Thoracic aorta (tissue), 2 donors: Measurements from ENCODE around the gene ATP13A4. TPM values are rescaled to one million over a fixed set of nuclear protein-coding genes. Genes with fewer than 3 reads are reported as not detected.

Source experiments
- ATAC-seq: fragments of 150-250 bp; one replicate; pipeline ENCODE4 v1.8.0; 2017; ENCODE audit warnings: low read depth; ENCODE audit not compliant: insufficient number of reproducible peaks, low FRiP score
- DNase-seq: peaks from one replicate; pipeline ENCODE4 v3.0.0-alpha.2; 2020; ENCODE audit warnings: low spot score
- H3K27ac ChIP-seq, 2 donors: fragments of 200-600 bp; sonication (generic); 1 replicate in 1 of 2; 2 replicates in 1 of 2; pipeline ENCODE4 v1.5.1; 2016; ENCODE audit warnings: mild to moderate bottlenecking in 2 of 2, moderate library complexity in 2 of 2
- H3K27me3 ChIP-seq: fragments of 200-600 bp; sonication (generic); replicated peaks from 2 replicates; pipeline ENCODE4 v1.6.0; 2016; ENCODE audit warnings: mild to moderate bottlenecking; ENCODE audit not compliant: insufficient read depth
- H3K36me3 ChIP-seq: fragments of 200-600 bp; sonication (generic); one replicate; pipeline ENCODE4 v1.5.1; 2016
- H3K4me1 ChIP-seq, 2 donors: fragments of 200-600 bp; sonication (generic); 1 replicate in 1 of 2; 2 replicates in 1 of 2; pipeline versions ENCODE4 v1.5.1 to v1.6.0; 2016; ENCODE audit warnings: low read depth in 2 of 2, mild to moderate bottlenecking in 1 of 2; ENCODE audit not compliant: control insufficient read depth in 1 of 2
- H3K4me3 ChIP-seq: fragments of 200-600 bp; sonication (generic); 2 replicates; pipeline ENCODE4 v1.5.1; 2016; ENCODE audit warnings: mild to moderate bottlenecking
- H3K9me3 ChIP-seq: fragments of 200-600 bp; sonication (generic); 2 replicates; pipeline ENCODE4 v1.5.1; 2016
- total RNA-seq, 2 donors: library from RNA; depleted of rRNA; stranded (reverse); fragments of >200 nt; gene quantifications; one replicate each; pipeline versions ENCODE4 v1.1.0 to v1.2.3, GENCODE V29; 2016
- TF ChIP-seq, protein P1 (sequence below): fragments of 200-600 bp; sonication (generic); IDR thresholded peaks from one replicate; pipeline ENCODE4 v1.5.1; 2019; ENCODE audit warnings: antibody characterized with exemption

ATP13A4 gene
- total RNA-seq, 2 donors from 2014 or later: 0.78 TPM; not detected in 1

DNA sequence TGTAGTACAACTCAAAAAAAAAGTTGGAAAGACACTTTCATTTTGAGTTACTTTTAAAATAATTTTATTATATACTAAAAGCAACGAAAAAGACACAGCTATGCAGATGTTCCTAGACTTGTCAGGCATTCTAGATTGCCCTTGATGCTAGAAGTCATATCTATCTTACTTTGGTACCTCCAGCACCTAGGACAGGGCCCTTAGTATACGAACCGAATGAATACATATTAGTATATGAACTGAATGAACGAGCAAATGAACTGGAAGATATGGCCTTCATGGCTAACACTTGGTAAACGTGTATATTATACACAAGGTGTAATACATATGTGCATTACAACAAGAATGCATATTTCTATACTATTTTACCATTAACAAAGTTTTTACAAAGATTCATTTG, 200.3 kb downstream of the ATP13A4 start:
- H3K27ac ChIP-seq: no peak overlapping the region
- no peaks in the 10 kb centered on the region for H3K4me1 ChIP-seq
- H3K36me3 ChIP-seq: no peaks in the 10 kb centered on the region
- no peaks in the 10 kb centered on the region for H3K9me3 ChIP-seq
- TF ChIP-seq, protein P1, sequence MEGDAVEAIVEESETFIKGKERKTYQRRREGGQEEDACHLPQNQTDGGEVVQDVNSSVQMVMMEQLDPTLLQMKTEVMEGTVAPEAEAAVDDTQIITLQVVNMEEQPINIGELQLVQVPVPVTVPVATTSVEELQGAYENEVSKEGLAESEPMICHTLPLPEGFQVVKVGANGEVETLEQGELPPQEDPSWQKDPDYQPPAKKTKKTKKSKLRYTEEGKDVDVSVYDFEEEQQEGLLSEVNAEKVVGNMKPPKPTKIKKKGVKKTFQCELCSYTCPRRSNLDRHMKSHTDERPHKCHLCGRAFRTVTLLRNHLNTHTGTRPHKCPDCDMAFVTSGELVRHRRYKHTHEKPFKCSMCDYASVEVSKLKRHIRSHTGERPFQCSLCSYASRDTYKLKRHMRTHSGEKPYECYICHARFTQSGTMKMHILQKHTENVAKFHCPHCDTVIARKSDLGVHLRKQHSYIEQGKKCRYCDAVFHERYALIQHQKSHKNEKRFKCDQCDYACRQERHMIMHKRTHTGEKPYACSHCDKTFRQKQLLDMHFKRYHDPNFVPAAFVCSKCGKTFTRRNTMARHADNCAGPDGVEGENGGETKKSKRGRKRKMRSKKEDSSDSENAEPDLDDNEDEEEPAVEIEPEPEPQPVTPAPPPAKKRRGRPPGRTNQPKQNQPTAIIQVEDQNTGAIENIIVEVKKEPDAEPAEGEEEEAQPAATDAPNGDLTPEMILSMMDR: no peak
- ATAC-seq: no peak
- H3K4me3 ChIP-seq: no peak overlapping the region
- no peak for DNase-seq
- H3K27me3 ChIP-seq: no peaks in the 10 kb centered on the region

Other genes starting within 250 kb of the ATP13A4 start
- gene ATP13A5, start 176.1 kb downstream of the ATP13A4 start, total RNA-seq: not detected
- 10 to 100 TPM; 34.0 to 43.8 TPM for gene OPA1, start 38.3 kb upstream of the ATP13A4 start, total RNA-seq